Loucy (cell line): ENCODE results near the gene SH3RF3.

Source experiments
- H2AFZ ChIP-seq: fragments of 200-600 bp; sonication (generic); 2 replicates; pipeline ENCODE4 v1.6.0; 2016; ENCODE audit warnings: antibody characterized with exemption, mild to moderate bottlenecking, low read length, moderate library complexity
- H3F3A ChIP-seq: fragments of 200-600 bp; 2 replicates; pipeline ENCODE4 v1.6.0; 2016; ENCODE audit warnings: antibody characterized with exemption, low read depth, mild to moderate bottlenecking
- H3K27me3 ChIP-seq: fragments of 200-600 bp; sonication (generic); 2 replicates; pipeline ENCODE4 v1.6.1; 2014; ENCODE audit warnings: low read length, mild to moderate bottlenecking; ENCODE audit not compliant: insufficient read depth, poor library complexity, severe bottlenecking
- H3K36me3 ChIP-seq: fragments of 200-600 bp; sonication (generic); 2 replicates; pipeline ENCODE4 v1.6.1; 2016; ENCODE audit warnings: low read length; ENCODE audit not compliant: insufficient read depth
- H3K4me1 ChIP-seq: fragments of 200-600 bp; sonication (generic); 2 replicates; pipeline ENCODE4 v1.5.1; 2014; ENCODE audit warnings: low read length, mild to moderate bottlenecking; ENCODE audit not compliant: insufficient read depth, poor library complexity, severe bottlenecking
- H3K4me2 ChIP-seq: fragments of 200-600 bp; sonication (generic); 2 replicates; pipeline ENCODE4 v1.6.0; 2014; ENCODE audit warnings: antibody characterized with exemption, low read length, low read depth, mild to moderate bottlenecking; ENCODE audit not compliant: poor library complexity, severe bottlenecking
- H3K4me3 ChIP-seq: fragments of 200-600 bp; sonication (generic); 2 replicates; pipeline ENCODE4 v1.5.1; 2014; ENCODE audit warnings: low read length, mild to moderate bottlenecking, mixed read lengths; ENCODE audit not compliant: poor library complexity, severe bottlenecking
- H3K79me2 ChIP-seq: fragments of 200-600 bp; sonication (generic); 2 replicates; pipeline ENCODE4 v1.6.1; 2014; ENCODE audit warnings: low read length; ENCODE audit not compliant: insufficient read depth
- H3K9ac ChIP-seq: fragments of 200-600 bp; sonication (generic); 2 replicates; pipeline ENCODE4 v1.6.0; 2014; ENCODE audit warnings: mild to moderate bottlenecking, low read depth, low read length, moderate library complexity; ENCODE audit not compliant: poor library complexity, severe bottlenecking
- H3K9me2 ChIP-seq: fragments of 200-600 bp; sonication (generic); replicated peaks from 2 replicates; pipeline ENCODE4 v1.6.1; 2016; ENCODE audit warnings: low read depth, low read length, mixed read lengths
- H3K9me3 ChIP-seq: fragments of 200-600 bp; sonication (generic); 2 replicates; pipeline ENCODE4 v1.6.1; 2014; ENCODE audit warnings: mild to moderate bottlenecking, antibody characterized with exemption, low read length, low read depth; ENCODE audit not compliant: insufficient read depth
- H4K20me1 ChIP-seq: fragments of 200-600 bp; sonication (generic); 2 replicates; pipeline ENCODE4 v1.6.0; 2014; ENCODE audit warnings: antibody characterized with exemption, low read length, mild to moderate bottlenecking; ENCODE audit not compliant: insufficient read depth, poor library complexity, severe bottlenecking
- EZH2phosphoT487 ChIP-seq: fragments of 200-600 bp; IDR thresholded peaks from 2 replicates; pipeline ENCODE4 v1.6.1; 2018; ENCODE audit warnings: antibody characterized with exemption, mild to moderate bottlenecking, moderate library complexity, borderline replicate concordance
- TF ChIP-seq, protein P1 (sequence below): fragments of 200-600 bp; sonication (generic); conservative IDR thresholded peaks from 2 replicates; pipeline ENCODE4 v1.5.1; 2014; ENCODE audit warnings: mild to moderate bottlenecking, antibody characterized with exemption, low read length

SH3RF3 gene

DNA sequence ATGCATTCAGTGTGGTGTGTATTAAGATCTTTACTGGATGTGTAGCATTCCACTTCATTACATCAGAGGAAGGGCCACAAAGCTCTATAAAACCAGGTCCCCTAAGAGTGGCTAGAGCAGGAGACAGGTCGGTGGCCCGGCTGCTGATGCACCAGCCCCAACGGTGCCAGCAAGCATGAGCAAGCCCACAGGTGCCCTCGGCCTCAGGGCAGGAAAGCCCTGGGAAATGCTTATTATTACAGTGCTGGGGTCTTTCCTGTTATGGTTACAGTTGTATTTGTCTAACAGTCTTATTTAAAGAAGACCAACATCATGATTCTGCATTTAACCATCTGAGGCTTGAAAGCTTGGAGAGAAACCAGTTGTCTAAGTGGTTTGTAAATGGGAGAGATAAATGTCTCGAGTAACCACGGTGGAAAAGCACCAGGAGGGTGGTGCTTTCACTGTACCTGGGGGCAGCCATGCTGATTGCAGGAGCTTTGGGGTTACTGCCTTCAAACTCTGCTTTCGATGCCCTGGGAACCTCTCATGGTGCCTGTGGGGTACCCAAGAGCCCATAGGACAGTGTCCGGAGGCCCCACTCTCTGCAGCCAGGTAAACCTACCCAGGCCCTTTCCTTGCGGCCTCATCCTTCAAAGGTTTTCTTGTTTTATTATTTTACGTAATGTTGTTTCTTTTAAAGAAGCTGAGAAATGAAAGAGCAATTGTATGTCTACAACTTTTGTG lies 133.1 kb downstream of the SH3RF3 start:
- Histone ChIP-seq H3K36me3 (no peaks in the 10 kb centered on the region), H3K27me3 (no peaks in the 10 kb centered on the region), H3K4me1 (peaks cover 49% of the 10 kb centered on the region), H3K9me3 (no peaks in the 10 kb centered on the region), H3K9me2 (no peaks in the 10 kb centered on the region), H3K4me2 (peak overlapping the region; percentile 43), H2AFZ (no peak overlapping the region), H3F3A (0 out of 2 replicates have a peak, but pooled peaks cover 4% of the 10 kb centered on the region), H3K9ac (peak overlapping the region; percentile 31), H4K20me1 (no peaks in the 10 kb centered on the region), H3K4me3 (peak overlapping the region; percentile 10), H3K79me2 (peaks cover 23% of the 10 kb centered on the region; the same call in 1 of the 2 replicates)
- no peak for TF ChIP-seq EZH2phosphoT487
- TF ChIP-seq, protein P1, sequence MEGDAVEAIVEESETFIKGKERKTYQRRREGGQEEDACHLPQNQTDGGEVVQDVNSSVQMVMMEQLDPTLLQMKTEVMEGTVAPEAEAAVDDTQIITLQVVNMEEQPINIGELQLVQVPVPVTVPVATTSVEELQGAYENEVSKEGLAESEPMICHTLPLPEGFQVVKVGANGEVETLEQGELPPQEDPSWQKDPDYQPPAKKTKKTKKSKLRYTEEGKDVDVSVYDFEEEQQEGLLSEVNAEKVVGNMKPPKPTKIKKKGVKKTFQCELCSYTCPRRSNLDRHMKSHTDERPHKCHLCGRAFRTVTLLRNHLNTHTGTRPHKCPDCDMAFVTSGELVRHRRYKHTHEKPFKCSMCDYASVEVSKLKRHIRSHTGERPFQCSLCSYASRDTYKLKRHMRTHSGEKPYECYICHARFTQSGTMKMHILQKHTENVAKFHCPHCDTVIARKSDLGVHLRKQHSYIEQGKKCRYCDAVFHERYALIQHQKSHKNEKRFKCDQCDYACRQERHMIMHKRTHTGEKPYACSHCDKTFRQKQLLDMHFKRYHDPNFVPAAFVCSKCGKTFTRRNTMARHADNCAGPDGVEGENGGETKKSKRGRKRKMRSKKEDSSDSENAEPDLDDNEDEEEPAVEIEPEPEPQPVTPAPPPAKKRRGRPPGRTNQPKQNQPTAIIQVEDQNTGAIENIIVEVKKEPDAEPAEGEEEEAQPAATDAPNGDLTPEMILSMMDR: no peak

DNA sequence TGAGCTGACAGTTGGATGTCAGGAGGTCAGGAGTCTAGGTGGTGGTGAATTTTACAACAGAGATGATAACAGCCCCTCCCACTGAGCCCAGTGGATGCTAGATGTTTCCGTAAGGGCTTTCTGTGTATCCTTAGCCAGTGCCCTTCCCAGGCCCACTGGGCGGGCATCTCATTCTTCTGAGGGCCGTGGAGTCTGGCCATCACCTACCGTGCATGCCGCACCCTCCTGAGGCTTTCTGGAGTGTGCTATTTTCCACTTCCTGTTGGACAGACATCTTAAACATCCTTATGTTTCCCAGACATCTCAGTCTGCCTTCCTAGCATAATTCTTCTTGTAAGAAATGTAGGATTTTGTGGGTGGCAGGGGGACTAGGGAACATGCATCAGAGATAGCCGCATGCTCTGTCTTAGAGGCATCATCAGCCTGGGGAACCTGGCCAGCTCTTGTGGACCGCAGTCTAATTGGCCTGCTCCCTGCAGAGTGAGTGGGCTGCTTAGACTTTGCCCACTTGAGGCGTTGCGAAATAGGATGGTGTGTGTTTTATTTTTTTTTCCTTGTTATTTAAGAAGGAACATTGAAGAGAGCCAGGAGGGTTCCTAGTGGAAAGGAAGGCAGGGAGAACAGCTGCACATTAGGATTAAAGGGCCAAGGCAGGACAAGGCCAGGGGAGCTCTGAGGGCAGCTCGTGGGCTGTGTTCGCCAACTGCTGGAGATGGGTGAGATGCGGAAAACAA lies 135.8 kb downstream of the SH3RF3 start:
- H3K27me3 ChIP-seq: no peaks in the 10 kb centered on the region
- no peaks in the 10 kb centered on the region for H3K9me2 ChIP-seq
- H3K79me2 ChIP-seq: peaks cover 6% of the 10 kb centered on the region; the same call in 1 of the 2 replicates
- H3F3A ChIP-seq: 0 out of 2 replicates have a peak, but pooled peaks cover 4% of the 10 kb centered on the region
- no peak overlapping the region for H3K4me3 ChIP-seq
- H2AFZ ChIP-seq: no peak overlapping the region
- no peaks in the 10 kb centered on the region for H3K9me3 ChIP-seq
- no peak overlapping the region for H3K4me2 ChIP-seq
- peaks cover 42% of the 10 kb centered on the region for H3K4me1 ChIP-seq
- no peaks in the 10 kb centered on the region for H4K20me1 ChIP-seq
- H3K9ac ChIP-seq: no peak overlapping the region
- H3K36me3 ChIP-seq: no peaks in the 10 kb centered on the region
- TF ChIP-seq EZH2phosphoT487: no peak
- TF ChIP-seq, protein P1: no peak

DNA sequence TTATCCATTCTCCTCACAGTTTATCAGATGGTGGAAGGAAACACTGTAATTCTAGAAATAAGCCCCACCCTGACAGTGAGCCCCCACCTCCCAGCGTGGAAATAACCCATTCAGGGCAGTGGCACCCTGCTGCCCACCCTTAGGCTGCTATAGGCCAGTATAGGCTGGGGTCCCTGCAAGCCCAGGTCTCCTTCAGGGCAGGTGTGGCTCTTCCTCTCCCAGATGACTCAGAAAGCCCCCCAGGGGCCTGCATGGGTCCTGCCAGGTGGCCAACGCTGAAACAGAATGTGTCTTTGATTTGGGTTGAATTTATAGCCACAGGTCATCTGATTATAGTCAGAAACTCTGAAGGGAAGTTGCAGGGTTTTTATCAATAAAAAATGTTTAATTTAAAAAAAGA lies 136.4 kb downstream of the SH3RF3 start:
- Histone ChIP-seq H3K36me3 (no peaks in the 10 kb centered on the region), H3K79me2 (peaks cover 6% of the 10 kb centered on the region; the same call in 1 of the 2 replicates), H3K9ac (no peak overlapping the region), H3K27me3 (no peaks in the 10 kb centered on the region), H3K4me3 (no peak overlapping the region), H2AFZ (no peak overlapping the region), H3K4me2 (no peak overlapping the region), H3K4me1 (peaks cover 44% of the 10 kb centered on the region), H3K9me2 (no peaks in the 10 kb centered on the region), H3K9me3 (no peaks in the 10 kb centered on the region), H3F3A (0 out of 2 replicates have a peak, but pooled peaks cover 4% of the 10 kb centered on the region), H4K20me1 (no peaks in the 10 kb centered on the region)
- TF ChIP-seq, protein P1: no peak
- no peak for TF ChIP-seq EZH2phosphoT487
